T1000 (cell line): ENCODE results near the gene PPP2R1B.
"Not testable (repeated sequence)": the region's sequence is repeated elsewhere in the genome, so short reads cannot be mapped to it uniquely, and the experiment has no call there.

Experiments used
- DNase-seq: peaks from one replicate; lab custom pipeline; 2025; ENCODE audit warnings: mixed read lengths; lab: John Stamatoyannopoulos, UW

PPP2R1B gene

DNA sequence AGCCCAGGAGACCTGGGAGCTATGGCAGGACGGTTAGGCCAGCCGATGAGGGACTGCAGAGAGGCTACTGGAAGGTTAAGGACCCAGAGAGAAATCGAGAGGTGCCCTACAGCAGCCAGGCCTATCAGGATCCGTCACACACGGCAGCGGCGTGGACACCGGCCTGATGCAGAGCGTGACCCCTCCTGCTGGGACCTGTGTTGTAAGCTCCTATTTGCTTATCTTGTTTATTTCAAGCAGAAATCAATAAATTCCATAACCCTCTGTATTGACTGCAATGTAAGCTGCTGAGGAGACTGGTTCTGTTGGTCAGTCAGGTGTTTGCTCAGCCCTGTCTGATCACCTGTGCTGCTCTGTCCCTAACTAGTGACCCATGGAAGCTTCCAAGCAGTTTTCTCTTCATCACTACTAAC is 39.9 kb downstream of the PPP2R1B start:
- DNase-seq, result no peak

DNA sequence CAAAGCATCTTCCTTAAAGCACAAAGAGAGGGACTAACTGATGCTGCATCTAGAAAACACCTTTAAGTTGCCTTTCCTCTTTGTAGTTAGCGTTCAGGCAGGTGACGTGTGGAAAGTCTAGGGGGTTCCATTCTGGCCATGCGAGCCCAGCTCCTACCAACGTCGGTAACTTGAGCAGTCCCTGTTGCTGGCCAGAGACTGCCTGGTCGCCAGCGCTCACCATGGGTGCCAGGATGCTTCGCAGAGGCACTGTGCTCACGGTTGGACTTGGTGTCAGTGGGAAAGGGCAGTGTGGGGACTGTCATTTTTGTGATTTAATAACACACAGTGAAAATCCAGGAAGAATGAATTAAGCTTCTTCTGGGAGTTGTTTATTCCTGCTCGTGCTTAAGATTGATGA is 40.6 kb downstream of the PPP2R1B start:
- no peak for DNase-seq

DNA sequence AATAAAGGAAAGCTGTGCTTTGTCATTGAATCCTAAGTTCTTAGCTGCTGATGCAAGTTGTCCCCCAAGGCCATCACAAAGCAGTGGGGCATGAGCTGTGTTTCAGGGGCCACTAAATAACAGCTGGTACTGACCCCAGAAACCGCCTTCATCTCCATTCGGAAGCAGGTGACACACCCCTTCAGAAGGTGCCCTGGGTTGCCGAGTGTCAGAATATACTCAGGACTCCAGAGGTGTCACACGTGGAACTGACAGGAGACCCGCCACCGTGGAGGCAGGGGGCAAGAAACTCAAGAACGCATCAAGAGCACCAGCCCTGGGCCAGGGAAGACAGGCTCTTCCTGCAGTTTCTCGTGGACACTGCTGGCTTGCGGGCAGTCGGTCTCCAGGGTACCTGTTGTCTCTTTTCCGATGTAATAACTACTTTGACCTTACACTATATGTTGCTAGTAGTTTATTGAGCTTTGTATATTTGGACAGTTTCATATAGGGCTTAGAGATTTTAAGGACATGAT is 41.5 kb downstream of the PPP2R1B start:
- DNase-seq, result no peak

DNA sequence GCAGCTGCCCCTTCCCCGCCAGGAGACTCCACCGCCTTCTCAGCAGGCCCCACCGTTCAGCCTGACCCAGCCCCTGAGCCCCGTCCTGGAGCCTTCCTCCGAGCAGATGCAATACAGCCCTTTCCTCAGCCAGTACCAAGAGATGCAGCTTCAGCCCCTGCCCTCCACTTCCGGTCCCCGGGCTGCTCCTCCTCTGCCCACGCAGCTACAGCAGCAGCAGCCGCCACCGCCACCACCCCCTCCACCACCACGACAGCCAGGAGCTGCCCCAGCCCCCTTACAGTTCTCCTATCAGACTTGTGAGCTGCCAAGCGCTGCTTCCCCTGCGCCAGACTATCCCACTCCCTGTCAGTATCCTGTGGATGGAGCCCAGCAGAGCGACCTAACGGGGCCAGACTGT is 42.6 kb downstream of the PPP2R1B start:
- DNase-seq, result no peak

DNA sequence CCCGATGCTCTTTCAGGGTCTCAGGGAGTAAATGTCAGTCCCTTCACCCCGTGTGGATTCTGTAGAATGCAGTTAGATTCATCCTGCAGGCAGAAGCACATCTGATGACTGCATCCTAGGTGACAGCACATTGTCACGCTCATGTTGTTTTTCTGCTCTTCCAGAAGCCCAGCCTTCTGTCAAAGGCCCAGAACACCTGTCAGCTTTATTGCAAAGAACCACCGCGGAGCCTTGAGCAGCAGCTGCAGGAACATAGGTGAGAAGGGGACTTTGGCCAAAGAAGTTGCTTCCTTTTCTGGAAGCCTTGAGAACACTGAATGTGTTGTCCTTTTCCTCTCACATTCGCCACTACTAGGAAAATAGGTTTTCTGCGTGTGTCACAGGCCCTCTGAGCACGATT is 43.7 kb downstream of the PPP2R1B start:
- no peak for DNase-seq

DNA sequence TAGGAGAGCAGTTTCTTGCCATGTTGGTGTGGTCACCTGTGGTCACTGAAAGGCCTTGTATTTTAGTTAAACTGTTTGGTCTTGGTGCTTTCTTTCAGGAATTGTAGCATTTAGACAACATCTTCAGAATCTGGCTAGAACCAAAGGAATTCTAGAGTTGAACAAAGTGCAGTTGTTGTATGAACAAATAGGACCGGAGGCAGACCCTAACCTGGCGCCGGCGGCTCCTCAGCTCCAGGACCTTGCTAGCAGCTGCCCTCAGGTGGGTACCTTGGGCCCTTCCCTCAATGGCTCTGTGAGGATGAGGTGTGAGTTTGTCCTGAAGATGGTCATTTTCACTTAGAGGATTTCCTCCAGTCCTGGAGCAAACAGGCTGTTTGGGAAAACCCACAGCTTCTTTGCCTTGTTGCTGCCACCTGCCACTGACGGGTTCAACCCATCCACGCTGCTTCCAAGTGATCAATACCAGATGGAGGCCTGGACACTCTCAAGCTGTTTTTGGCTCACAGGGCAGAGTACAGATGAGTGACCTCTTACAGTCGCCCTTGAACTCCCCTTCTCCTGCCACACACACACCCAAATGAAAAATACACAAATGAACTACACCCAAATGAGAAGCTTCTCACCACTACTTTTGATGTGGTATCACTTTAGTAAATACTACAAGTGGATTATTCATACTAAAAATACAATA is 45.2 kb downstream of the PPP2R1B start:
- no peak for DNase-seq

DNA sequence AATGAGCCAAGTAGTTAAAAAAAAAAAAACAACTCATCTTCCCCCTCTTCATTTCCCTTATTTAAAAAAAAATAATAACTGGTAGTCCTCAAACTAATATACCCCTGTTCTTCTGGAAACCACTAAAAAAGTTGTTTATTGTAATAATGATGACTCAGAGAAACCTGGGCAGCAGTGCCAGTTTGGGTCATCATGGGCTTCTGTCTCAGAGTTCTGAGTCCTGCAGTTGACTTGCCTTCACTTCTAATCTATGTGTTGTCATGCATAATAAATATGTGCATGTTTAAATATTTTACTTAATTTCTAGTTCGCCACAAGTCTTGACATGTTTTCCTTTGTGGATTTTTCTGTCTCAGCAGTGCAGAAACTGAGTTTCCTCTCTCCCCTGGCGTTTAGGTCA is 46.8 kb downstream of the PPP2R1B start:
- no peak for DNase-seq

DNA sequence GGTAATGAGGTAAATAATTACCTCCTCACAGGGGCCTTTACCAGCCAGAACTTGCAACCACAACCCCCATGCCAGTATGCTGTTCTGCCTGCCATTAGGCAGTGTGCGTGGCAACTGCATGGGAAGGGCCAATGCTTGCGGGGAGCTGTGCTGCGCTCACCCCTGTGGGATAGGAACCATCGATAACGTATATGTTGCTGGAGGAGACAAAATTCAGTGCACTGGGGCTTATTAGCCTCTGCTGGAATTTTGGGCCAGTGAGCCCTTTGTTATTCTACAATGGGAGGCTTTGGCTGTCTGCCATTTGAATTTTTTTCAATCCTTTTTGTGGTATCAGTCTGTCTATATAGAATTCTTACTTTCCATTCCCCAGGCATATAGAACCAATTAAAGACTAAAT is 47.3 kb downstream of the PPP2R1B start:
- no peak for DNase-seq

DNA sequence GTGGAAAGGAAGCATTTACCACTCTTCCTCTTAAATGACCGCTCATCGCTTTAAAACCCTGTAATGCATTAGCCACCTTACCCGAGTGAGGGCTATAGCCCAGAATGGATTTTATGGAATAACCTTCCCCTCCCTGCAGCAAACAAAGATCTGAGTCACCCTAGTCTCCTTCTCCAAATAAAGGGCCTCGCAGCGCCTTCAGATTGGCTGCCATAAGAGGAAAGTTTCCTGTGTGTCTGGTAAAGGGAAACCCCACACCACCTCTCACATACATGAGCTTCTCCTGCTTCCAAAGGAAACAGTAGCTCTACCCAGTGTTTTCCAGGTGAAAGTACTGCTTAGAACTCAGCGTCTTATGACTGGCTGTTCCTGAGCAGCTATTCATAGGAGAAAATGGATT is 47.8 kb downstream of the PPP2R1B start:
- DNase-seq, result no peak

DNA sequence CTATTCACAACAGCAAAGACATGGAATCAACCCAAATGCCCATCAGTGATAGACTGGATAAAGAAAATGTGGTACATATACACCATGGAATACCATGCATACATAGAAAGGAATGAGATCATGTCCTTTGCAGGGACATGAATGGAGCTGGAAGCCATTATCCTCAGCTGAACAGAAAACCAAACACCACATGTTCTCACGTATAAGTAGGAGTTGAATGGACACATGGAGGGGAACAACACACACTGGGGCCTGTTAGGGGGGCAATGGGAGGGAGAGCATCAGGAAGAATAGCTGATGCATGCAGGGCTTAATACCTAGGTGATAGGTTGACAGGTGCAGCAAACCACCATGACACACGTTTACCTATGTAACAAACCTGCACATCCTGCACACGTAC is 48.5 kb downstream of the PPP2R1B start:
- DNase-seq, result not testable (repeated sequence)

DNA sequence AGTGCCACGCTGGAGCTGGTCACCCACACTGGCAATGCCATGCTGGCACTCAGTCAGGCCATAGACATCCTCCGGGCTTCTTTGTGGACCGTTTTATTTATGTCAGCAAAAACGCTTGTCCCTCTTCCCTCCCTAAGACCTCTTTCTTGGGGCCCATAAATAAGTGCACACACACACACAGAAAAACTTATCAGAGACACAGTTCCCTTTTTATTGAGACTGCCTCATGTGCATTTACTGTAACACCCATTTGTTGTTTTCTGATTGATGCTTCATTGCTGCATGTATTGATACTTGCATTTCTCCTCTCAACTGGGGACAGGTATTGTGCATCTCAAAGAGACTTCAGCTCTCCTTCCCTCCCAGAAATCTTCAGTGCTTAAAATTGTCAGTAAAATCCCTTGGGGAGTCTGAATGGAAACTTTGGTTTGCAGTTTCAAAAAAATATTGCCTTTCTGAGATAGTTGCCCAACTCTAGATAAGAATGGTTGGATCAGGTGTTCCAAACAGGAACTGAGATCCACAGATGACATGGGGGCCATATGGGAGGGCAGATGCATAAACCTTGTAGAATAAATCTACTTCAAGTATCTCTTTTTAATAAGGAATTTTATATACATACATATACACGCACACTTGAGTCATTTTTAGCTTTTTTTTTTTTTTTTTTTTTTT is 50.9 kb downstream of the PPP2R1B start:
- no peak for DNase-seq

DNA sequence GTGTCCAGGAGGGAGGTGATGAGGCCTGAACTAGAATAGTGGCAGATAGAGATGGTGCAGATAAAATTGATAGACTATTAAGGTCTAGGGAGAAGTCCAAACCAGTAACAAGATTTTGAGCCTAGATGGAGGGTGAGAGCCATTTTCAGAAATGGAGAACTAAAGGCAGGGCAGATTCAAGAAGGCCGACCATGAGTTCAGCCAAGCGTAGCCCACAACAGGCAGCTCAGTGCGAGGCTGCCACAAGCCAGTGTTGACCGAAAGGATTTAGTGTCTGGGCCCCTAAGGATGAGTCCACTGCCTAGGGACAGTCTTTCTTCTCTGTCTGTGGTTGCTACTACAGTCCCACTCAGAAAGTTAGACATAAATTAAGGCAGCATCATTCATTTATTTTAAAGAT is 51.7 kb downstream of the PPP2R1B start:
- no peak for DNase-seq

DNA sequence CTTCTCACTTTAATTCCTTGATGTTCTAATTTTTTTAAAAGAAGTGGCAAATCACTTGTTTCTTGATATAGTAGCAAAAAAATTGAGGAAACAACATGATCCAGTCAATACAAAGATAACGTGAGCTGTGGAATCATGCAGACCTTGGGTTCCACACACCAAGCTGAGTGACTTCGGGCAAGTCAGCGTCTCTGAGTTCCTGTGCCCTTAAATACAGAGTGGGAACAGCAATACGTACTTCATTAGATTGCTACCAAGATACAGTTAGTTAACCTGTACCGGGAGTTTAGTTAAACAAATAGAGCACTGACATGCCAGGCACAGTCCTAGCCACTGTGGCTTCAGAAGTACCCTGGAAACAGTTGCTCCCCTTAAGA is 58.5 kb downstream of the PPP2R1B start:
- no peak for DNase-seq

DNA sequence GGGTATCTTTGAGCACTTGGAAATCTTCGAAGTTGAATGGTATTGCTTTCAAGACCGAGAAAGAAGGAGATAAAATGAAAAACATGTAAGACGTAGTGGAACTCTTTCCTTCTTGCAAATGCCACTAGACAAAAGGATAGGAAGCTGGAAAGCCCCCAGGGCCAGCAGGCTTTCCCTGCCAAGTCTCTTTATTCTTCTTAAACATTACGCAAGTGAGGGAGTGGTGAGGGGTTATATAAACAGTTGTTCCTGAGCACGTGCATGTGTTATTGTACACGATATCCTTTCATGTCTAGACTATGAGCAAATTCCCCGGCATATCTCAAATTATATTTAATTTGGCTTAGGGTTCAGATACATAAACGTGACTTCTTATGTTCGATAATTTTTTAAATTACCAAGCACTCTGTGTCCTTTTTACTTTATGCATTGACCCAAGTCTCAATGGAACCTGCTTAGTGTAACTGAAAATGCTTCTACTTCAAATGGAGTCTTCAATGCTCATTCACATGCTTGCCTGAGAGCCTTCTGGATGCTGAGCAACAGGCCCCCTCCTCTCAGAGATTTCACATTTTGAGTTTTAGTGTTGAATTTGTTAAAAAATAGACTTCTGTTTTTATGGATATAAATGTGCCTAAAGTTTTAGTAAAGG is 59.0 kb downstream of the PPP2R1B start:
- no peak for DNase-seq

DNA sequence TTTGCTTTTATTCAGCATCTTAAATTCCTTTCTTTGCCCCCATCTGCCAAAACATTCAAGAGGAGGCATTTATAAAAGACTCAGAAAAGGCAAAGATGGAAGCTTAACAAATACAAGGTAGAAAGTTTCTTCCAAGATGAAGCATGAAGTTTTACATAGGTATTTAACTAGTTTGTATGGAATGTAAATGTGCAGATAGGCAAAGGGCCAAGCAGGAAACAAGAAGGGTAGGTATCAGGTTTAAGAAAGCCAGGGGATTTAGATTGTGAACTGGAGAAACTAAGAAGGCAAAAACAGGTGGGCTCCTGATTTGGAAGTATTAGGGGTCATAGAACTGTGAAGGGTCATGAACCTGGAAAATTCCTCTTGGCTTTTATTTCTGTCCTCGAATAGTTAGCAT is 62.6 kb downstream of the PPP2R1B start:
- DNase-seq, result no peak

DNA sequence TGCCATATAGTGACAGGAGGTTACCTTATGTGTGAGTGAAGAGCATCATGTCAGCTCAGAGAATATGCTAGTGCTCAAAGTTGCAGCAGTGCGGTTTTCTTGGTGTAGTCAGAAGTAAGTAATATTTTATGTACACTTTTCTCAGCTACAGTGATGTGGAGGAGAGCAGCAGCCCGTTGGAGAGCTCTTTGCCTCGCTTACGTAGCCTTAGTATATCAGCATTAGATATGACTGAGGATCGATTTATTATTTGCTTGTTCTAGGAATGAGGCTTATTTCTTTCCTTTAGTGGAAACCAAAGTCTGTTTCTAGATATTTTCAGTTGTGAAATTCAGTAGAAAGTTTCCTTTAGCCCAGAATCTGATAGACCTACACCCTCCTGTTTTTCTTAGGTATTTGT is 63.6 kb downstream of the PPP2R1B start:
- no peak for DNase-seq

DNA sequence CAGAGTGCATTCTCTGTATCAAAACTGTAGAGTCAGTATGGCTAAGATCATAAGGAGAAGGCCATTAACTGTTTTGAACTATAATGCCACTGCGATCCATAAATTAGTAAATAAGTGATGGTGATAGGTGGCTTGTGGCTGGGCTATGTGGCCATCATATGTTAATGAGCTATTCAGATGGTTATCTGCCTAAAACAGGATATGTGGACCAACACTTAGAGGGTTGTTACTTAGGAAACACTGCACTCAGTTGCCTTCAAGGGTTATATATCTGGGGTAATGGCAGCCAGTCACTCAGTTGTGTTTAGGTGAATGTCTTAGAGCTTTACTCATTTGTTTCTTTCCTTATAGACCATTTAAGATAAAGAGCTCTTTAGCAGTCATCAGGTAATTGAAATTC is 66.0 kb downstream of the PPP2R1B start:
- no peak for DNase-seq

DNA sequence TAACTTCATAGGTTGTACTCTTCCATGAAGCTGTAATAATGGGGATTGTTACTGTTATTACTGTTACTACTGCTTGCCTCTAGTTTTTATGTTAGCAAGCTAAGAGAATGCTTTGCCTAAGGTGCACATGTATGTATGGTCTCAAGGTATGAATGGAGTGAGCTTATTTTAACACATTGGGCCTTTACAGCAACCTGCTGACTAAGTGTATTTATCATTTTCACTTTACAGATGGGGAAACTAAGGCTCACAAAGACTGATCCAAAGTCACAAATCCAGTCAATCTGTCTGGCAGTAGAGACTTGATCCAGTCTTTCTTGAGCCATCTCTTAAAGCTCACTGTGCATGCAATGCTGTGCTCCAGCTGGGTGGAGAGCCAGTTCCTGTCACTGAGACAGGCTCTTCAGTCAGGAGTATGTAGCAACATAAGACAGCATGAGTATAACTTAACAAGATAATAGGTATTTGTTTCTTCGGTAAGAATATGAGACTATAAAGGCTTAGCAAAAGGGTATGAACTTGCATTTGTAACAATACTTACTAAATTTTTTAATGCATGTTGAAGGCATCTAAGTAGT is 66.5 kb downstream of the PPP2R1B start:
- DNase-seq, result no peak

DNA sequence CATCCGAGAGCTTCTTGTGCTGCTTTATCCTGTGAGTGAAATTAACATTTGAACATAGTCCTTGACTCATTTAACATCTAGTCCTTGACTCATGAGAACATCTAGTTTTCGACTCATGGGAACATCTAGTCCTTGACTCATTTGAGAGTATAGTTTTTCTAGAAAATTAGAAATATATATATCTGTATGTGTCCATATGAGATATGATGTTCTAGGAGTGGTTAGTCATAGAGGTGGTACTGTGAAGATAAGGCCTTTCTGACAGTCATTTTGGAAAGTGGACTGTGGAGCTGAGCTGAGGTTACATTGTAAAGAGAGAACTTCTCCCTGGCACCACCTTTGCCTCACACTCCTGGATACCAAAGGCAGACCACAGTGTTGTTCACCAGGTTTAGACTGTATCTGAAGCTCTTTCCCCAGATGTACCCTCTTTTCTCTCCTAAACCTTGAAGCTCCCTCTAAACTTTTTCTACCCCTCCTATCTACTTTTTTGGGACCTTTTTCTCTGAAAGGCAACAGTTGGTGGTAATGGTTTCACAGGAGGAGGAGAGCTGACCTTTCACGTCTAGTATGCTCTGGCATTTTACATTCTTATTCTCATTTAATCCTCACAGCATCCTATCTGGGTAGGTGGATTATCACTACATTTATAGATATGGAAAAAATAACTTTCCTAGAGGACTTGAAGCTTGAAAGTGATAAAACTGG is 67.2 kb downstream of the PPP2R1B start:
- DNase-seq, result no peak

DNA sequence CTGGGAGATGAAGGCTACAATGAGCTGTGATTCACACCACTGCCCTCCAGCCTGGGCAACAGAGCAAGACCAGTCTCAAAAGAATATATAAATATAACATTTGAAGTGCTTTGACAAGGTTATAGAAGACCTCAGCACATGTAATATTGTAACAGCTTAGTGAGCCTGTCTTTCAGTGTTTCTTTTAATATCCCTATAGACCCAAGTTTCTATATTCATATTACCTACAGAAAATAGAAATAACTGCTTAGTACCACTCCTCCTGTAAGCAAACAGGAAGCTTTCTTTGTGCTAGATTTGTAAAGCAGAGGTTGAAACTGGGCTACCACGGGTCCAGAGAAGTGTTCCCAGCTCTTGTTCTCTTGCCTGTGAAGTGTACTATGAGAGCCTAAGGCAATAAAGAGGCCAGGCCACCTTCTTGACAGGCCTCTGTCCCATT is 68.2 kb downstream of the PPP2R1B start:
- DNase-seq, result no peak

DNA sequence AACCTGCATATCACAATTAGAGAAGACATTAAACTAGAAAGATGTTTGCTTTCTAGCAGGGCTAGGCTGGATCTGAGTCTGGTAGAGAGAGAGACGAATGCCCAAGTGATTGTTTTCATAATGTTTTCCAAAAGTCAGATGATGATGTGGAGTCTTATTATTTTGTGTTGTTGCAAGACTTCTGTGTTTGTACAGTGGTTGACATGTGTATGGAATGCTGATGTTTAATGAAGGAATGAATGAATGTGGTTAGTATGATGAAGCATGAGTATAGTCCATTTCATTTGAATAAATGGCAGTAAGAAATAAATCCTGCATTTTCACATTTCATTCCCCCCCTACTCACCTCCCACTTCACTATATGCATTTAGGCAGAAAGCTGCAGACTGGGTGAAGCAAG is 69.6 kb downstream of the PPP2R1B start:
- DNase-seq, result no peak

DNA sequence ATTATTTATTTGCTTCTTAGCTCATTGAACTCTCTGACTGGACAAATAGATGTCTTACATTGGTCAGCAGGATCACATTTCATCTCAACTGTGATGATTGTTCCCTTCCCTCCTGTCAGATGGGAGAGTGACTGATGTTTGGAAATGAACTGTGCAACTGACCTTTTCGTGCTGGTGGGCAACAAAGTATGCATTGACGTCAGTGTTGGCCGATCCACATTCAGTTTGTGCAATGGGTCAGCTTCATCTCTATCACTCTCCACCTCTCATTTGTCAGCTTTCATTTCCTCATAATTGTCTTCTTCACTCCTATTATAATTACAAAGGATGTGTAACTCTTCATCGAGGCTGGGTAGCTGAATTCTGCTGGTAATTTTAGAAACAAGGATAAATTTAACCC is 71.3 kb downstream of the PPP2R1B start:
- no peak for DNase-seq
